HepG2 (cell line): ENCODE measurements around the gene ZNF367. TPM values are rescaled to one million over a fixed set of nuclear protein-coding genes. Genes with fewer than 3 reads are reported as not detected.

Experiments used
- CC2D1A ChIP-seq: sonication (generic); formaldehyde crosslinking; IDR thresholded peaks from 2 replicates; pipeline ENCODE4 v1.8.1; 2023; ENCODE audit warnings: mild to moderate bottlenecking, missing genetic modification reagents
- GMEB1 ChIP-seq: sonication (generic); formaldehyde crosslinking; IDR thresholded peaks from 2 replicates; pipeline ENCODE4 v1.5.1; 2020; ENCODE audit warnings: missing genetic modification reagents, mild to moderate bottlenecking, borderline replicate concordance
- HNF4A ChIP-seq: sonication (generic); formaldehyde crosslinking; IDR thresholded peaks from 2 replicates; pipeline ENCODE4 v1.4.0; 2020; ENCODE audit warnings: missing genetic modification reagents
- IRX3 ChIP-seq: sonication (generic); formaldehyde crosslinking; IDR thresholded peaks from 2 replicates; pipeline ENCODE4 v1.8.1; 2023; ENCODE audit warnings: mild to moderate bottlenecking, low read depth, missing genetic modification reagents, borderline replicate concordance
- KLF9 ChIP-seq: IDR thresholded peaks from 2 replicates; pipeline ENCODE4 v1.6.1; 2016; ENCODE audit warnings: low read depth
- NFIC ChIP-seq: IDR thresholded peaks from 2 replicates; pipeline ENCODE4 v1.6.1; 2012; ENCODE audit warnings: mild to moderate bottlenecking, low read length, inconsistent platforms
- NFRKB ChIP-seq: fragments of 450-650 bp; IDR thresholded peaks from 2 replicates; pipeline ENCODE4 v1.6.1; 2017
- NR3C1 ChIP-seq: sonication (generic); formaldehyde crosslinking; IDR thresholded peaks from 2 replicates; pipeline ENCODE4 v1.4.0; 2020; ENCODE audit warnings: missing genetic modification reagents
- POLR2AphosphoS5 ChIP-seq: IDR thresholded peaks from 2 replicates; pipeline ENCODE4 v1.6.1; 2012; ENCODE audit warnings: low read depth, low read length
- RXRA ChIP-seq: sonication (generic); formaldehyde crosslinking; IDR thresholded peaks from 2 replicates; pipeline ENCODE4 v1.5.1; 2020; ENCODE audit warnings: missing genetic modification reagents
- SMARCC2 ChIP-seq: fragments of 450-650 bp; IDR thresholded peaks from 2 replicates; pipeline ENCODE4 v1.6.1; 2017; ENCODE audit warnings: antibody characterized with exemption, mild to moderate bottlenecking
- SMC3 ChIP-seq: IDR thresholded peaks from 2 replicates; pipeline ENCODE4 v1.6.1; 2011; ENCODE audit warnings: low read length, improper control_type of control experiment
- SP1 ChIP-seq, 2 experiments: fragments of 450-650 bp in 1 of 2; sonication (generic) in 1 of 2; formaldehyde crosslinking in 1 of 2; IDR thresholded peaks; 2 replicates each; pipeline versions ENCODE4 v1.4.0 to v1.6.1; 2016 to 2020; ENCODE audit warnings: missing genetic modification reagents in 1 of 2
- TFAP4 ChIP-seq: sonication (generic); IDR thresholded peaks from 2 replicates; pipeline ENCODE4 v1.6.1; 2016; ENCODE audit warnings: low read depth, borderline replicate concordance
- TGIF2 ChIP-seq: IDR thresholded peaks from 2 replicates; pipeline ENCODE4 v1.6.1; 2016; ENCODE audit warnings: control low read depth, missing compliant biosample characterization
- ZNF224 ChIP-seq: sonication (generic); formaldehyde crosslinking; IDR thresholded peaks from 2 replicates; pipeline ENCODE4 v1.5.0; 2020; ENCODE audit warnings: mild to moderate bottlenecking, missing genetic modification reagents
- ZNF296 ChIP-seq: sonication (generic); formaldehyde crosslinking; conservative IDR thresholded peaks from 2 replicates; pipeline ENCODE4 v1.5.0; 2020; ENCODE audit warnings: mild to moderate bottlenecking, missing genetic modification reagents
- ZNF430 ChIP-seq: sonication (generic); formaldehyde crosslinking; IDR thresholded peaks from 2 replicates; pipeline ENCODE4 v1.9.0; 2021; ENCODE audit warnings: mild to moderate bottlenecking, missing genetic modification reagents
- ZNF660 ChIP-seq: sonication (generic); formaldehyde crosslinking; IDR thresholded peaks from 2 replicates; pipeline ENCODE4 v1.5.1; 2020; ENCODE audit warnings: mild to moderate bottlenecking, low read depth, missing genetic modification reagents, borderline replicate concordance
- ZNF678 ChIP-seq: sonication (generic); formaldehyde crosslinking; IDR thresholded peaks from 2 replicates; pipeline ENCODE4 v1.4.0; 2020; ENCODE audit warnings: mild to moderate bottlenecking, missing genetic modification reagents
- polyA plus RNA-seq, 8 experiments: library from polyadenylated mRNA; depleted of rRNA in 3 of 8; stranded (reverse) in 7 of 8; unstranded in 1 of 8; fragments of >200 nt; fragmentation: Illumina TruSeq in 4 of 8; extraction: Trizol in 4 of 8; gene quantifications; 2 replicates each; pipeline versions ENCODE4 v1.2.1 to v1.2.3, GENCODE V29; 2011 to 2016; ENCODE audit warnings: low read depth in 4 of 8, missing spikeins in 1 of 8, mixed read lengths in 1 of 8; ENCODE audit not compliant: insufficient read depth in 1 of 8
- total RNA-seq, 5 experiments: library from RNA; depleted of rRNA; stranded (reverse); fragments of >200 nt; fragmentation: Illumina TruSeq; extraction: Trizol; gene quantifications; 2 replicates each; pipeline ENCODE4 v1.2.3, GENCODE V29; 2016; ENCODE audit warnings: low read depth in 1 of 5
- TF ChIP-seq, protein P1 (sequence below), 2 experiments: sonication (generic) in 1 of 2; formaldehyde crosslinking in 1 of 2; IDR thresholded peaks; 2 replicates each; pipeline versions ENCODE4 v1.4.0 to v1.6.1; 2018 to 2020; ENCODE audit warnings: missing genetic modification reagents in 2 of 2, borderline replicate concordance in 1 of 2, low read depth in 1 of 2, mild to moderate bottlenecking in 1 of 2, missing biosample characterization in 1 of 2
- TF ChIP-seq, protein P2 (sequence below): sonication (generic); formaldehyde crosslinking; IDR thresholded peaks from 2 replicates; pipeline ENCODE4 v1.4.0; 2020; ENCODE audit warnings: missing genetic modification reagents

The ZNF367 gene
- total and polyA plus RNA-seq, 2 of the 13 experiments (the other 11 are each of a cell fraction or from before 2014, with no cell fraction given), result 2.9 to 7.7 TPM

- TF ChIP-seq GMEB1 (CRISPR knock-in tag) (peak; percentile 64; the same call in 1 of the 2 replicates), KLF9 (CRISPR knock-in tag) (no peak), ZNF296 (CRISPR knock-in tag) (peak; percentile 82), TFAP4 (peak; percentile 55; the same call in 1 of the 2 replicates), ZNF678 (no peak), NFIC (no peak), IRX3 (CRISPR knock-in tag) (peak; percentile 68; the same call in 1 of the 2 replicates), HNF4A (no peak), NR3C1 (CRISPR knock-in tag) (no peak), SMARCC2 (no peak), TGIF2 (CRISPR knock-in tag) (peak; percentile 29), ZNF430 (CRISPR knock-in tag) (peak; percentile 49; the same call in 1 of the 2 replicates), CC2D1A (0 out of 2 replicates have a peak, but pooled peaks have one; percentile 38), POLR2AphosphoS5 (0 out of 2 replicates have a peak, but pooled peaks have one; percentile 26), ZNF224 (CRISPR knock-in tag) (peak; percentile 84; the same call in 1 of the 2 replicates), SMC3 (no peak), ZNF660 (CRISPR knock-in tag) (no peak), NFRKB (no peak), SP1 (IDR thresholded peaks at IDR 0.05) (no peak), SP1 (CRISPR knock-in tag; IDR thresholded peaks at IDR 0.05) (peak; percentile 80), RXRA (peak; percentile 38; the same call in 1 of the 2 replicates)
- TF ChIP-seq, protein P1, sequence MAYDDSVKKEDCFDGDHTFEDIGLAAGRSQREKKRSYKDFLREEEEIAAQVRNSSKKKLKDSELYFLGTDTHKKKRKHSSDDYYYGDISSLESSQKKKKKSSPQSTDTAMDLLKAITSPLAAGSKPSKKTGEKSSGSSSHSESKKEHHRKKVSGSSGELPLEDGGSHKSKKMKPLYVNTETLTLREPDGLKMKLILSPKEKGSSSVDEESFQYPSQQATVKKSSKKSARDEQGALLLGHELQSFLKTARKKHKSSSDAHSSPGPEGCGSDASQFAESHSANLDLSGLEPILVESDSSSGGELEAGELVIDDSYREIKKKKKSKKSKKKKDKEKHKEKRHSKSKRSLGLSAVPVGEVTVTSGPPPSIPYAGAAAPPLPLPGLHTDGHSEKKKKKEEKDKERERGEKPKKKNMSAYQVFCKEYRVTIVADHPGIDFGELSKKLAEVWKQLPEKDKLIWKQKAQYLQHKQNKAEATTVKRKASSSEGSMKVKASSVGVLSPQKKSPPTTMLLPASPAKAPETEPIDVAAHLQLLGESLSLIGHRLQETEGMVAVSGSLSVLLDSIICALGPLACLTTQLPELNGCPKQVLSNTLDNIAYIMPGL (CRISPR knock-in tag; IDR thresholded peaks at IDR 0.05; ENCODE audit: borderline replicate concordance in 1 of 2, low read depth in 1 of 2), result 0 out of 4 replicates have a peak, but pooled peaks of 1 of the 2 experiments have one; percentile 0
- TF ChIP-seq, protein P2, sequence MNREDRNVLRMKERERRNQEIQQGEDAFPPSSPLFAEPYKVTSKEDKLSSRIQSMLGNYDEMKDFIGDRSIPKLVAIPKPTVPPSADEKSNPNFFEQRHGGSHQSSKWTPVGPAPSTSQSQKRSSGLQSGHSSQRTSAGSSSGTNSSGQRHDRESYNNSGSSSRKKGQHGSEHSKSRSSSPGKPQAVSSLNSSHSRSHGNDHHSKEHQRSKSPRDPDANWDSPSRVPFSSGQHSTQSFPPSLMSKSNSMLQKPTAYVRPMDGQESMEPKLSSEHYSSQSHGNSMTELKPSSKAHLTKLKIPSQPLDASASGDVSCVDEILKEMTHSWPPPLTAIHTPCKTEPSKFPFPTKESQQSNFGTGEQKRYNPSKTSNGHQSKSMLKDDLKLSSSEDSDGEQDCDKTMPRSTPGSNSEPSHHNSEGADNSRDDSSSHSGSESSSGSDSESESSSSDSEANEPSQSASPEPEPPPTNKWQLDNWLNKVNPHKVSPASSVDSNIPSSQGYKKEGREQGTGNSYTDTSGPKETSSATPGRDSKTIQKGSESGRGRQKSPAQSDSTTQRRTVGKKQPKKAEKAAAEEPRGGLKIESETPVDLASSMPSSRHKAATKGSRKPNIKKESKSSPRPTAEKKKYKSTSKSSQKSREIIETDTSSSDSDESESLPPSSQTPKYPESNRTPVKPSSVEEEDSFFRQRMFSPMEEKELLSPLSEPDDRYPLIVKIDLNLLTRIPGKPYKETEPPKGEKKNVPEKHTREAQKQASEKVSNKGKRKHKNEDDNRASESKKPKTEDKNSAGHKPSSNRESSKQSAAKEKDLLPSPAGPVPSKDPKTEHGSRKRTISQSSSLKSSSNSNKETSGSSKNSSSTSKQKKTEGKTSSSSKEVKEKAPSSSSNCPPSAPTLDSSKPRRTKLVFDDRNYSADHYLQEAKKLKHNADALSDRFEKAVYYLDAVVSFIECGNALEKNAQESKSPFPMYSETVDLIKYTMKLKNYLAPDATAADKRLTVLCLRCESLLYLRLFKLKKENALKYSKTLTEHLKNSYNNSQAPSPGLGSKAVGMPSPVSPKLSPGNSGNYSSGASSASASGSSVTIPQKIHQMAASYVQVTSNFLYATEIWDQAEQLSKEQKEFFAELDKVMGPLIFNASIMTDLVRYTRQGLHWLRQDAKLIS (CRISPR knock-in tag), result peak; percentile 36; the same call in 1 of the 2 replicates
Observed at GRCh38 chr9:96418083-96418919, at the start of gene ZNF367 (continued).
